HK-2 (cell line): ENCODE results near the gene TDRD10.
A peak's percentile ranks its signal among the peaks of the same experiment; 100 is the strongest.
"Not testable (repeated sequence)": the region's sequence is repeated elsewhere in the genome, so short reads cannot be mapped to it uniquely, and the experiment has no call there.

Experiments
- DNase-seq: peaks from one replicate; pipeline ENCODE4 v3.0.0-alpha.2; 2018; ENCODE audit not compliant: unreplicated experiment

Gene TDRD10

DNA sequence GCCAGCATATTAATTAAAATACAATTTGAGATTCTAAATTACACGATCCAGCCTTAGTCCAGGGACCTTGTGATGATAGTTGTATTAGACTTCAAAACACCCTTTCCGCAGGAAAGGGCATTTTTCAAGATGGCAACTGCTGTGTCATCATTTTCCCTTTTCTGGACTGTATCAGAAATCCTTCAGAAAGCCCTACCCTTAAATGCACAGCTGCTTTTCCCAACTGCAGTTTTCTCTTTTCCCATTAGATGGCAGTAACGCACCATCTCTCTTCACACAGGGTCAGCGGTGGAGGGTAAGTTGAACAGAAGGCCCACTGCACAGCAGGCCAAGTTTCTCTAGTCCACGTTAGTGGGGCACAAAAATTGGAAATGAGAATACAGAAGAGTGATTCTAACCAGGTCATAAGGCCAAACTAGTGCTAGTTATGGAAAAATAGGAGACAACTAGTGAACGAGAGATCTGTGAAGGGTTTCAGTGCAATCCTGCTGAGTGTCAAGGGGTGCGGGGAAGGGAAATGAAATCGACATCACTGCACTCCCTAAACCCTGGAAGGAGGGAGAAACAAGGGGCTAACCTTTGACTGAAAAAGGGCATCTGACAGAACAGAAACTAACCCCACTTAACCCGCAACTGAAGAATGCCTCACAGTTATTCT lies 22.1 kb upstream of the TDRD10 start:
- DNase-seq = peak; percentile 77

- DNase-seq = no peak
Observed at GRCh38 chr1:154481053-154481452, 21.0 kb upstream of the TDRD10 start.

- no peak for DNase-seq
Observed at GRCh38 chr1:154483941-154484803, 17.8 kb upstream of the TDRD10 start.

GRCh38 chr1:154485106-154485505 lies 16.9 kb upstream of the TDRD10 start:
- DNase-seq = no peak

GRCh38 chr1:154485910-154486496 lies 16.0 kb upstream of the TDRD10 start:
- DNase-seq = no peak

DNA sequence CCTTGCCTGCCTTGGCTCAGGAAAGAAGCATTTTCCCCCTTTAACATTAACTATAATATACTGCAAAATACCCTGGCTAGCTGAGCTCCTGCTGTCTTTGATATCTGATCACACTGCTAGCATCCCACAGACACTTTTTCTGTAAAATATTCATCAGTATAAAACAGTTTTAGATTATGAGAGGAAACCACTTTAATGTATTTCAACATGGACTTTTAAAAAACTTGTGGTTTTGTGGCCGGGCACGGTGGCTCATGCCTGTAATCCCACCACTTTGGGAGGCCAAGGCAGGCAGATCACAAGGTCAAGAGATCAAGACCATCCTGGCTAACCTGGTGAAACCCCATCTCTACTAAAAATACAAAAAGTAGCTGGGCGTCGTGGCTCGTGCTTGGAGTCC lies 15.3 kb upstream of the TDRD10 start:
- not testable (repeated sequence) for DNase-seq

- DNase-seq = no peak
Observed at GRCh38 chr1:154488922-154489321, 13.1 kb upstream of the TDRD10 start.

- no peak for DNase-seq
Observed at GRCh38 chr1:154489695-154490274, 12.2 kb upstream of the TDRD10 start.

DNA sequence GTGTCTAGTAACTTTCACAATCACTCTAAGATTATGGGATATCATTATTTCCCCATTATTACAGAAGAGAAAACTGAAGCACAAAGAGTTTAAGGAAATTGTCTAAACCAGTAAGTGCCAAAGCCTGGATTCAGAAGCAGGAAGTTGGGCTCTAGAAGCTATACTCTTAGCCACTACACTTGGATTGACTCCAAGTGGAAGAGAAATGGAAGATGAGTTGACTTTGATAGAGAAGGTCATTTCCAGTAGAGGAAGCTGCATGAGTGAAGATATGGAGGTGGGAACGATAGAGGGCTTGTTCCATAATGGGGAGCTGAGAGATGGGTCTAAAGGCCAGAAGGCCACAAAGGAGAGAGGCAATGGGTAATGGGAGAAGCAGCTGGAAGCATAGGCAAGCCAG lies 11.7 kb upstream of the TDRD10 start:
- DNase-seq = no peak

DNA sequence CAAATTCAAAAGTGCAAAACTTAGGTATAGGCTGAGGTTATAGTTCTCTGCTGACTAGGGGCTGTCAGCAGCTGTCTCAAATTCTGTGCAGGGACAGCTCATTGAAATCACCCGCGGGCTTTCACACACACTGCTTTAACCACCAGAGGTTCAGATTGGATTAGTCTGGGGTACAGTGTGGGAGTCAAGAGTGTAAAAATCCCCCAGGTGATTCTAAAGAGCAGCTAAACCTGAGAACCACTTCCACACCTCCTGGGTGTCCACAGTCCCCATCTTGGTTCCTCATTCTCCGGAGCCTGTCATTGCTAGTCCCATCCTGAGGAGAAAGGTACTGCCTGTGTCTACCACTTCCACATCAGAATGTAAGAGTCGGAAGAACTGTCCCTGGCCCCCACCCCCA lies 9.9 kb upstream of the TDRD10 start:
- no peak for DNase-seq

GRCh38 chr1:154493276-154493675 lies 8.7 kb upstream of the TDRD10 start:
- DNase-seq = no peak

DNA sequence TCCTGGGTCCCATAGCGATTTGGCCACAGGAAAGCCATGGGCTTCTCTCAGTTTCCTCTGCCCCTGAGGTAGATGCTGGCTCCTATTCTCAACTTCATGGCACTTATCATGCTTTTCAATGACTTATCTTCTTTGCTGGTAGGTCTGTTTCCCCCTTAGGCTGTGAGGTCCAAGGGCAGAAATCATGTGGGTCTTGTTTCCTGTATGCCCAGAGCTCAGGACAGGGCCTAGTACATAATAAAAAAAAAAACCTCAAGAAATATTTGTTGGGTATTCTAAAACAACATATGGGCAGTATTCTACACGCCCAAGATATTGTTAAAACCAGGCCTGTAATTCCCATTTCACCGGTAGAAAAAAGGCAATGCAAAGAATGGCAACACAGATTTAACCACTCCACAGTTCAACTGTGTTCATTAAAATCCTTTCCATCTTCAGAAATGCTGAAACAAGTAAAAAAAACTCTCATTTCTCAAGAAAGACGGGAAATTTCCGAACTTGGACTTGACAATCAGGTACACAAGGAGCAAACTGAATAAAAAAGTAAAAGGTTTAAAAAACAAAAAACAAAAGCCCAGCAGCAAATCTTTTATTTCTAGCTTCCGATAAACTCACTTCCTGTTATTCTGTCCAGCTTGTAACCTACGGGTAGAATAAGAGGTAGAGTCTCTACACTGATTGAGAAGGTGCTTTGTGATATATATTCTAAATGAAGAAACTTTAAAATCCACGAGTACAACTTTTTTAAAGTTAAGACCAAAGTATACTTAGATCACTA lies 6.3 kb upstream of the TDRD10 start:
- no peak for DNase-seq

GRCh38 chr1:154496383-154496782 lies 5.6 kb upstream of the TDRD10 start:
- DNase-seq = no peak

GRCh38 chr1:154497026-154497806 lies 4.8 kb upstream of the TDRD10 start:
- no peak for DNase-seq

DNA sequence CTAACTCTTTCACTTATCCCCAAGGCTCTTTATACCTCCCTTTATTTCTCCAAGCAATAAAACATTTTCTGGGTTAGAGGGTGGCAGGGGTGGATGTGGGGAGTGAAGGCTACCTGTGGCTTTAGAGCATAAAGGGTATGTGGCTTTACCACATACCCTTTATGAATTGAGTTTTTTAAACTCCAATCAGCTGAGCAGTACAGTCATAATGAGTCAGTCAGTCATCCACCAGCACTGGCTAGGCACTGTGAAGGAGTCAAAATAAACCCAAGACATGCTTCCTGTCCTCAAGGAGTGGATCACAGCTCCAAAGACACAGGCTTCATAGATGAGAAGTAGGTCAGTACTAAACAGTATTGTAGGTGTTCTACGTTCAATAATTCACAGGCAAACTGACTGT lies 2.6 kb upstream of the TDRD10 start:
- DNase-seq = no peak

DNA sequence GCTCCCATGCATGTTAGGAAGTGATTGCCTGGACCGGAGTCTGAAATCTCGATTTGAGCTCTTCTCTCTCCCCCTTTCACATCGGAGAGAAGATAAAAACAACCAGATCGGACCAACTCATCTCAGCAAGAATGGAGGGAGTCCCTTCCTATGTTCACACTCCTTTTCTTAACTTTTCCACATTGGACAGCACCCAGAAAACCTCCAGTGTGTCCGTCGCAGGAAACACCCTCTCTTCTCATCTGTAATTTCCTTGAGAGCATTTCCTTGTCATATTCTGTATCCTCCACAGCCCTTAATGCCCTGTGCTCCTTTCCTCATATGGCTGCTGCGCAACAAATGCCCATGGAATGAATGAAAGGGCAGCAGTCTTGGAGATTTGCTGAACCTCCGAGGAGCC lies 1.5 kb upstream of the TDRD10 start:
- DNase-seq = no peak

DNA sequence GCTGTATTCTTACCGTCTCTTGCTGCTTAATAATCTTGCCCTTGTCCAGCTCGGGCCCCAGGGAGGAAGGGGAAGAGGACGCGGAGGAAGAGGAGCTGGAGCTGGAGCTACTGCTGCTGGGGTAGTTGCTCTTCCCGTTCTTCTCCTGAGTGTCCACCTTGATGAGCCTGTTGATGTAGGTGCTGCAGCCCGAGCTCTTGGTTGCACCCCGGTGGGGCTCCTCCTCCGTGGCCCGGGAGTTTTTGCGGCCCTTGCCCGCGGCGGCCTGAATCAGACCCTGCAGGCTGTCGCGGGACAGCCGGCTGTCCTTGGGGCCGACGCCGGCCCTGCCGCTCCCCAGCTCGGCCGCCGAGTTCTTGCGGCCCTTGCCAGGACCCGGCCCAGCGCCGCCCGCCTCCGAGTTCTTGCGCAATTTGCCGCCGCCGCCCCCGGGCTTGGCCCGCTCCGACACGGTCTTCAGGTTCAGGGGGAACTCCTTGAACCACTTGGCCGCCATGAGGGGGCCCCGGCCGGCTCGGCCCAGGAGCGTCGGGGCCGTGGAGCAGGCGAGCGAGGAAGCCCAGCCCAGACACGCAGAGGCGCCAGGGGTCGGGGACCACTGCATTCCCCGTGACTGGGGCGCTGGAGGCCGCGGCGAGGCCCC lies 475 bp upstream of the TDRD10 start:
- DNase-seq = peak; percentile 28

- DNase-seq = peak; percentile 26
Observed at GRCh38 chr1:154502744-154503115, 711 bp downstream of the TDRD10 start.

- DNase-seq = no peak
Observed at GRCh38 chr1:154503898-154504297, 1.9 kb downstream of the TDRD10 start.

DNA sequence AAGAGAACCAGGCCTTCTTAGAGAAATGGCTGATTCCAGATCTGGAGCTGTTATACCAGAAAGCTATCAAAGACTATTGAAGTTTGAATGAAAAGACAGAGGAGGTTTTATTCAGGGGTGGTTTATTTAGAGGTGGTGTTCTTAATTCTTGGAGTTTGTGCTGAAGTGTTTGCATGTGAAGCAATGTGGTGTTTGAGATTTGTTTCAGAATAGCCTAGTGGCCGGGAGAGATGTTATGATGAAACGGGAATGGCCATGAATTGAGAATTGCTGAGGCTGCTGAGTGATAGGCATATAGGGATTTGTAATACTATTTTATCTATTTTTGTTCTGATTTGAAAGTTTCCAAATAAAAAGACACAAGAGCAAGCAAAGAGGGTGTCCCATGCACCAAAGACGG lies 10.7 kb downstream of the TDRD10 start:
- DNase-seq = no peak
